Spleen (tissue), 7 donors: ENCODE results near the gene TRIM23.

Experiments used
- CTCF ChIP-seq, 11 experiments: fragments of 200-600 bp in 7 of 11; fragments of 450-650 bp in 4 of 11; sonication (generic) in 4 of 11; IDR thresholded peaks in 8 of 11; conservative IDR thresholded peaks in 3 of 11; 1 replicate in 7 of 11; 2 replicates in 4 of 11; pipeline versions ENCODE4 v1.4.0 to v1.8.0; 2016 to 2021; ENCODE audit warnings: antibody characterized with exemption in 11 of 11, inconsistent platforms in 4 of 11, mild to moderate bottlenecking in 1 of 11
- POLR2A ChIP-seq, 3 donors: fragments of 450-650 bp; IDR thresholded peaks; one replicate each; pipeline ENCODE4 v1.5.1; 2017; ENCODE audit warnings: antibody characterized with exemption in 3 of 3, mild to moderate bottlenecking in 1 of 3
- POLR2AphosphoS5 ChIP-seq, 3 donors: sonication (generic); formaldehyde crosslinking; IDR thresholded peaks; one replicate each; pipeline ENCODE4 v1.5.1; 2017; ENCODE audit warnings: antibody characterized with exemption in 3 of 3
- donor health status: DM: no; HTN: no; CAD: no; lungs with moderate emphysema.
- donor health status: DM: no; HTN: no; CAD: no.
- donor health status: DM: no; HTN: no; CAD: no.

- no peak for TF ChIP-seq CTCF (IDR thresholded peaks at IDR 0.05 in 8 of 11, conservative IDR thresholded peaks at IDR 0.05 in 3 of 11)
- TF ChIP-seq POLR2AphosphoS5 (IDR thresholded peaks at IDR 0.05): no peak
- TF ChIP-seq POLR2A (IDR thresholded peaks at IDR 0.05): no peak
These were observed 68.8 kb downstream of the TRIM23 start for GRCh38 chr5:65555287-65555686.
